Stimulated activated naive CD8-positive, alpha-beta T cell treated with anti-CD3 and anti-CD28 coated beads, Interleukin-15, amount 100 ng/mL, for 72 hours (primary cell): ENCODE data around the gene CASKIN1.
"Not testable (repeated sequence)": the region's sequence is repeated elsewhere in the genome, so short reads cannot be mapped to it uniquely, and the experiment has no call there.

Experiments used
- ATAC-seq: fragments of 150-1000 bp; cut with Tn5 transposase; 2 replicates; pipeline ENCODE4 v1.10.0; 2021; ENCODE audit warnings: mild to moderate bottlenecking, moderate library complexity
- DNase-seq, 2 donors: peaks; one replicate each; pipeline ENCODE4 v3.0.0; 2021 to 2022
- H3K27ac Mint-ChIP-seq, 2 donors: one replicate each; pipeline ENCODE4 v1.8.0; 2022; ENCODE audit warnings: mild to moderate bottlenecking in 2 of 2, mixed read lengths in 2 of 2, moderate library complexity in 2 of 2
- H3K27me3 Mint-ChIP-seq: one replicate; pipeline ENCODE4 v1.8.0; 2022; ENCODE audit warnings: mixed read lengths
- H3K4me1 Mint-ChIP-seq: one replicate; pipeline ENCODE4 v1.8.0; 2022; ENCODE audit warnings: mild to moderate bottlenecking, mixed read lengths
- H3K4me3 Mint-ChIP-seq, 2 donors: one replicate each; pipeline ENCODE4 v1.8.0; 2022; ENCODE audit warnings: mild to moderate bottlenecking in 2 of 2, mixed read lengths in 2 of 2, moderate library complexity in 1 of 2
- H3K9me3 Mint-ChIP-seq, 2 donors: one replicate each; pipeline ENCODE4 v1.8.0; 2022; ENCODE audit warnings: mixed read lengths in 2 of 2

The CASKIN1 gene

DNA sequence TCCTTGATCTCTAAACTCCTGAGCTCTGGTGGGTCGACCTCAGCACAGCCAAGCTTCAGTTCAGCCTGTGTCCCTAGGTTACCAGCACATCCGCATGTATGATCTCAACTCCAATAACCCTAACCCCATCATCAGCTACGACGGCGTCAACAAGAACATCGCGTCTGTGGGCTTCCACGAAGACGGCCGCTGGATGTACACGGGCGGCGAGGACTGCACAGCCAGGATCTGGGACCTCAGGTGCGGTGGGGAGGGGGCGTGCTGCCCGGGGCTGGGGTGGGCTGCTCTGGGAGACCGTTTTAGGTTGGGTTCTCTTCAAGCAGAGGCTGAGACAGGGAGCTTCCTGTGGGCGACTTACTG, 10.0 kb upstream of the CASKIN1 start:
- Mint-ChIP-seq H3K27me3 (no peaks in the 10 kb centered on the region), H3K27ac (peak overlapping the region; percentile 77 to 85), H3K9me3 (no peaks in the 10 kb centered on the region), H3K4me1 (peaks cover 43% of the 10 kb centered on the region), H3K4me3 (peak overlapping the region; percentile 86 to 90)
- ATAC-seq (no peak), DNase-seq (no peak)

DNA sequence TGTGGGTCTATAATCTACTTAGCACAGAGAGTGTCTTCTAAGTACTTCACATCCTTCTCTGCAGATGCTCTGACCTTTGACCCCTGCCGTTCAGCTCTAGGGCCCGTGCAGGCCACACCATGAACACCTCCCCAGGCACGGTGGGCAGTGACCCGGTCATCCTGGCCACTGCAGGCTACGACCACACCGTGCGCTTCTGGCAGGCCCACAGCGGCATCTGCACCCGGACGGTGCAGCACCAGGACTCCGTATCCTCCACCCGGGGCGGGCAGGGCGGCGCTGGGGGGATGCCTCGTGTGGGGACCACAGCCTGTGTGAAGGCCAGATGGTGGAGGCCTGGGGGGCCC, 9.5 kb upstream of the CASKIN1 start:
- Mint-ChIP-seq H3K27ac (peak overlapping the region; percentile 89 to 94), H3K27me3 (no peaks in the 10 kb centered on the region), H3K4me3 (peak overlapping the region; percentile 86 to 90), H3K9me3 (no peaks in the 10 kb centered on the region), H3K4me1 (peaks cover 41% of the 10 kb centered on the region)
- DNase-seq (no peak), ATAC-seq (peak; percentile 35)

DNA sequence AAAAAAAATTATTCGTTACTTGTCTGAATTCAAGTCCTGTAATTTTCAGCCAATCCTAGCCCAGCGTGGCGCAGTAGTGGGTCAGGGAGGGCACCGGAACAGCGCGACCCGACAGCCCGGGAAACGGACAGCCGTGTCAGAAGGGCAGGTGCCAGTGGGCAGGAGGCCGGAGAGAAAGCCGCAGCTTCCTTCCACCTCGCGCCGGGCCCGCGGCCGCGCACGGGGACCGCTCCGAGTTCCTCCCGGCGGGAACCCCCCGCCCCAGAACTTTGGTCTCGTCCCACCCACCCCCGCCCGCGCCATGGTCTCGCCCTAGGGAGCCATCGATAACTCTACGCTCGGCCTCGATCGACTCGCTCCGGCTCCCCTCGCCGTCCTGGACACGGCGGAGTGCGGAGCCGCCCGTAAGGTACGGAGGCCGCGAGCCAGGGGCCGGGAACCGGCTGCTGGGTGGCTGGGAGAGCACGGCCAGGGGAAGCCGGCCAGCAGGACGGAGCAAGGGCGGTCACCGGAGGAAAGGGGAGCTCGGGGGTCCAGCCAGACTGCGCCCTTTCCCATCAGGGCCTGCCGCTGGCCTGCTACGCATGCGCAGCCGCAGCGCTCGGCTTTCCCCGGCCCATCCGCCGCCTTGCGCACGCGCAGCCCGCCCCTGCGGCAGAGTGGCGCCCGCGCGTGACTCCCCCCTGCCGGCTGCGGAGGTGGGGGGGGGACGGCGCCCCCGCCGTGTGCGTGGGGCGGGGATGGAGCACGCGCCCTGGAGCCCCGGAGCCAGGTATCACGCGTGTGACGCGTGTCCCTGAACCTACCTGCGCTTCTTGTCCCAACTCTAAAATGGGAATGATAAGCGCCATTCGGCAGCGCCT, 8.9 kb upstream of the CASKIN1 start, which contains the start of gene MLST8:
Gene MLST8 (plus strand): TSS at position 351 of the 863 bp plus-strand sequence. CDS start 632 bp downstream, outside the sequence.
- Mint-ChIP-seq H3K27ac (peak within 1 kb of the TSS; percentile 95 to 97), H3K4me1 (peaks cover 41% of the 10 kb centered on the region), H3K27me3 (peaks cover 4% of the 10 kb centered on the region), H3K9me3 (no peaks in the 10 kb centered on the region), H3K4me3 (peak within 1 kb of the TSS; percentile 86 to 90)
- DNase-seq (peak; percentile 90 to 93), ATAC-seq (peak; percentile 85)

DNA sequence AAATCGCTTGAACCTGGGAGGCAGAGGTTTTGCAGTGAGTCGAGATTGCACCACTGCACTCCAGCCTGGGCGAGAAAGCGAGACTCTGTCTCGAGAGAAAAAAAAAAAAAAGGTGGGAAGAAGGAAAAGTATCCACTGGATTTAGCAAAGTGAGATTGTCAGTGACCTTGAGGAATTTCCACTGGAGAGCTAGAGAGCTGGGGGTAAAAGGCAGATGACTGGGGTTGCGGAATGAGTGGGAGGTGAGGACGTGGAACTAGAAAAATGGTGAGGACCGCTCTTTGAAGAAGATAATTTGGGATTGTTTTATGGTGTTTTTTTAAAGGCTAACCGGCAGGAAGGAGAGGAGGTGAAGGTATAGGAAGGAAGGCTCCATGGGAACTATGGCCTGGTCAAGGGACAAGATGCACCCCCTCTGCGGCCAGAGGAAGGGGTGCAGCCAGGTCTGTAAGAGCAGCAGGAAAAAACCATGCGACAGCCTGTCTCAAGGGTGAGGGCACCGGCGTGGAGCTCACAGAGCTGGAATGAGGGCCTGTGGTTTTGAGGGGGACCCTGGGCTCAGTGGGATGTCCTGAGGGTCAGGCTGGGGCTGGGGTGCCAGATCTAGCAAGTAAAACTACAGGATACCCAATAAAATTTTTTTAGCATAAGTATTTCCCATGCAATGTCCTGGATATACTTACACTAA, 8.2 kb upstream of the CASKIN1 start:
- no peak for DNase-seq
- peak; percentile 3 for ATAC-seq

DNA sequence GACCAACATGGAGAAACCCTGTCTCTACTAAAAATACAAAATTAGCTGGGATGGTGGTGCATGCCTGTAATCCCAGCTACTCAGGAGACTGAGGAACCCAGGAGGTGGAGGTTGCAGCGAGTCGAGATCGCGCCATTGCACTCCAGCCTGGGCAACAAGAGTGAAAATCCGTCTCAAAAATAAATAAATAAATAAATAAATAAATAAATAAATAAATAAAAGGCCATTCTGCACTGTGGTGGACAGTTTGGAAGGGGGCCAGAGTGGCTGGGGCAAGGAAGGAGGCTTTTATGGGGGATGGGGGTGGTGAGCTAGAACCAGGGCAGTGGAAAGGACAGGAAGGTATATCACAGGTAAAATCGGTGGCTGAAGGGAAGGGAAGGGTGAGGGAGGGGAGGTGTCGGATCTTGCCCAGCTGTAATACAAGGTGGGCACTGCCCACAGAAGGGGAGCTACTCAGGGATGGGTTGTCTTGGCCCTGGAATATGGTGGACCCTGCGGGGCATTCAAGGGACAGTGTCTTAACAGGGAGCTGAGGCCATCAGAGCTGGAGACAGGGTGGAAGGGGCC, 6.8 kb upstream of the CASKIN1 start:
- peaks cover 36% of the 10 kb centered on the region for H3K4me1 Mint-ChIP-seq
- not testable (repeated sequence) for DNase-seq, H3K27ac Mint-ChIP-seq, H3K9me3 Mint-ChIP-seq, ATAC-seq
- peaks cover 21% of the 10 kb centered on the region for H3K27me3 Mint-ChIP-seq
- H3K4me3 Mint-ChIP-seq = peak overlapping the region in 1 of 2 donors; percentile 35

More for the DNA sequence above, 8.2 kb upstream of the CASKIN1 start:
- Mint-ChIP-seq H3K4me1 (peaks cover 41% of the 10 kb centered on the region), H3K27ac (peak overlapping the region; percentile 45 to 95), H3K9me3 (no peaks in the 10 kb centered on the region), H3K4me3 (peak overlapping the region; percentile 73 to 86), H3K27me3 (peaks cover 11% of the 10 kb centered on the region)

DNA sequence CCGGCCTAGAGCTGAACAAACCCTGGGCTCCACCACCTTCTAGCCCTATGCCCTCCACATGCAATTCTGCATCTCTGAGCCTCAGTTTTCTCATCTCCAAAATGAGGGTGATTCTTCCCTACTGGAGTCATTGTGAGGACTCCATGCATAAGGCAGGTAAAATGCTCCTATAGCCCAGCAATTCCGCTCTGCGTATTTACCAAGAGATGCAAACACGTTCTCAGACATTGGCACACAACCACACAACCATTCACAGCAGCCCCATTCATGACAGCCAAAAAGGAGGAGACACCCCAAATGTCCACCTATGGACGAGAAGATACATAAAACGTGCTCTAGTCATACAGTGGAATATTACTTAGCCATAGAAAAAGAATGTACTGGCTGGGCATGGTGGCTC, 3.9 kb upstream of the CASKIN1 start:
- Mint-ChIP-seq H3K4me3 (no peak overlapping the region), H3K27me3 (peaks cover 43% of the 10 kb centered on the region), H3K27ac (no peak overlapping the region), H3K4me1 (peaks cover 18% of the 10 kb centered on the region), H3K9me3 (no peaks in the 10 kb centered on the region)
- ATAC-seq (no peak), DNase-seq (no peak)

DNA sequence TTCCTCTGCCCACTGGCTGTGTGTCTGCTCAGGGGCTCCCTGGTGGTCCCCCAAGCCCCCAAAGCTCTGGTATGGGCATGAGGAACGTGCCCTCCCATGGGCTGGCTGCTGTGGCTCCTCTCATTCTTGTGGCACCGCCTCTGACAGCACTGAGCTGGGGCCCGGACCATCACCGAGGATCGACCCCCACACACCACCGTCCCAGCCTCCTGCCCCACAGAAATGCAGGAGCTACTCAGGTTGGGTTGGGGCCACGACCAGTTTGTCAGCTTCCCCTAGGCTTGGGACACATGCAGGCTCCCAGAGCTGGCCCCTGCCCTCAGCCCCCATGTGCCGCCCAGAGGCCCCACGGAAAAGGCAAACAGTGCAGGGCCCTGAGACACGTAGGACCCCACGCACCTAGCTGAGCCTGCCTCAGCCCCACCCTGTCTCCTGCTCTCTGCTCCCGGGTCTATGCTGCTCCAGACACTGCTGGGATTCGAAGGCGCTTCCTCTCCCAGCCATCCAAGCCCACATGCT, 3.3 kb upstream of the CASKIN1 start:
- Mint-ChIP-seq H3K4me3 (no peak overlapping the region), H3K4me1 (peaks cover 23% of the 10 kb centered on the region), H3K9me3 (no peaks in the 10 kb centered on the region), H3K27ac (no peak overlapping the region), H3K27me3 (peaks cover 49% of the 10 kb centered on the region)
- DNase-seq (no peak), ATAC-seq (no peak)

DNA sequence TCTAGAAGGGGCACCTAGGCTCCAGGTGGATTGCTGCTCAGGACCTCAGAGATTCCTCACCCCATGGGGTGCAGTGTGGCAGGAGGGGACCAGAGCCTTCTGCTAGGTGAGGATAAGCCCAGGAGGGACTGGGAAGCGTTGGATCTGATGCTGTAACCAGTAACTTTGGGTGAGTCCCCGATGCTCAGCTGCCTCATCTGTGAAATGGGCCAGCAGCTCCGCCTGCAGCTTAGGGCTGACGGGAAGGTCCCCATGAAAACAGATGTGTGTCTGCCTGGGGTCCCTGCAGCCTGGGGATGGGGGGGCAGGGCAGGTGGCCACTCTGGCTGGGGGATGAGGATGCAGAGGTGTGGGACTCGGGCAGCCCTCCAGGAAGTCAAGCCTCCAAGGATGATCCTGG, 2.7 kb upstream of the CASKIN1 start:
- no peaks in the 10 kb centered on the region for H3K9me3 Mint-ChIP-seq
- H3K27me3 Mint-ChIP-seq = peaks cover 55% of the 10 kb centered on the region
- H3K4me1 Mint-ChIP-seq = peaks cover 19% of the 10 kb centered on the region
- no peak overlapping the region for H3K27ac Mint-ChIP-seq
- H3K4me3 Mint-ChIP-seq = no peak overlapping the region
- DNase-seq (no peak), ATAC-seq (no peak)

DNA sequence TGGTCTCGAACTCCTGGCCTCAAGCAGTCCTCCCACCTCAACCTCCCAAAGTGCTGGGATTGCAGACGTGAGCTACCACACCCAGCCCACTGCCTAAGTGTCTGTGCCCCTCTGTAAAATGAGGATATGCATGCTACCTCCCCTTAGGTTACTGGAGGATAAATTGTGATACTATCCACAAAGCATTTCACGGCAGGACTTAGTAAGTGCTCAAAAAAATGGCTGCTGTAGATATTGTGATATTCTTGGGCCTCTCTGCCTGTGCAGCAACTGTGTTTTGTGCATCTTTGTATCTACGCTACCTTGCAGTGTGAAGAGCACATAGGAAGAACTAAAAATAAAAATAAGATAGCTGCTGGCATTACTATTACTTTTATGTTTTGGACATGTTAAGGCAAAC, 1.9 kb upstream of the CASKIN1 start:
- DNase-seq = no peak
- no peak overlapping the region for H3K4me3 Mint-ChIP-seq
- no peak for ATAC-seq
- H3K4me1 Mint-ChIP-seq = peaks cover 13% of the 10 kb centered on the region
- peaks cover 55% of the 10 kb centered on the region for H3K27me3 Mint-ChIP-seq
- H3K9me3 Mint-ChIP-seq = no peaks in the 10 kb centered on the region
- no peak overlapping the region for H3K27ac Mint-ChIP-seq

DNA sequence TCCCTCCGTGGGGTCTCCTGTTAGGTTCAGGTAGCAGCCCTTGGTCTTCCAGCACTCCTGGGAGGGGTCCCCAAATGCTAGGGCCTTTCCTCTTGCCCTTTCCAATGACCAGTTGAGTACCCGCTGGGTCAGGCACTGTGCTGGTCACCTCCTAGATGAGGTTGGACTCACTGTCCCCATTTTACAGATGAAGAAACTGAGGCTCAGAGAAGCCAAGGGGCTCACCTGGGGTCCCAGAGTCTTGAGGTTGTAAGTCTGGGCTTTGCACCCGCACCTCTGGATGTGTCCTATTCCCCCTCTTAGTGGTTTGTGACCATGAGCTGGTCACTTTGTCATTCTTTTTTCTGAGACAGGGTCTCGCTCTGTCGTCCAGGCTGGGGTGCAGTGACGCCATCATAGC, 1.4 kb upstream of the CASKIN1 start:
- H3K27ac Mint-ChIP-seq = no peak overlapping the region
- ATAC-seq (no peak), DNase-seq (no peak)
- peaks cover 13% of the 10 kb centered on the region for H3K4me1 Mint-ChIP-seq
- no peaks in the 10 kb centered on the region for H3K9me3 Mint-ChIP-seq
- H3K27me3 Mint-ChIP-seq = peaks cover 55% of the 10 kb centered on the region
- H3K4me3 Mint-ChIP-seq = peak overlapping the region in 1 of 2 donors; percentile 83

DNA sequence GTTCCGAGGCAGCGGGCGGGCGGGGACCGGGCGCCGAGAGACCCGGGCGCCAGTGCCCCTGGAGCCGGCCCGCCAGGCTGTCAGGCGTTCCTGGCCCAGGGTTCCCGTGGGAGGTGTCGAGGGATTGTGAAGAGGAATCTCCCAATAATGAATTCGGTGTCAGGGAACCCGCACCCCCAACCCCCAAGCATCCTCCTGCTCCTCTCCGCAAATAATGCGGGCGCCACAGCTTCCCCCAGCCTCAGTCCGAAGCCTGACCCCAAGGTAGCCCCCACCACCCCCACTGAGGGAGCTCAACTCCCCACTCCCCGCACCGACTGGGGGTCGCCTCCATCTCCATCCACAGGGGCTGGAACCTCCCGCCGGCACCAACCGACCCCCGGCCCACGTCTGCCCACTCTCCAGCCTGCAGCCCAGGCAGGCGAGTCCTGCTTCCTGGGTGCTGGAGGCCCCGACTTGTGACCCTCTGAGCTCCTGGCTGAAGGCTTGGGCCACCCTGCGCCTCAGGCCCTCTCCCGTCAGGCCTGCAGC, 641 bp upstream of the CASKIN1 start:
- DNase-seq (no peak), ATAC-seq (no peak)
- Mint-ChIP-seq H3K27ac (no peak overlapping the region), H3K4me3 (peak overlapping the region; percentile 50 to 83), H3K9me3 (no peaks in the 10 kb centered on the region), H3K27me3 (peaks cover 55% of the 10 kb centered on the region), H3K4me1 (peaks cover 13% of the 10 kb centered on the region)

DNA sequence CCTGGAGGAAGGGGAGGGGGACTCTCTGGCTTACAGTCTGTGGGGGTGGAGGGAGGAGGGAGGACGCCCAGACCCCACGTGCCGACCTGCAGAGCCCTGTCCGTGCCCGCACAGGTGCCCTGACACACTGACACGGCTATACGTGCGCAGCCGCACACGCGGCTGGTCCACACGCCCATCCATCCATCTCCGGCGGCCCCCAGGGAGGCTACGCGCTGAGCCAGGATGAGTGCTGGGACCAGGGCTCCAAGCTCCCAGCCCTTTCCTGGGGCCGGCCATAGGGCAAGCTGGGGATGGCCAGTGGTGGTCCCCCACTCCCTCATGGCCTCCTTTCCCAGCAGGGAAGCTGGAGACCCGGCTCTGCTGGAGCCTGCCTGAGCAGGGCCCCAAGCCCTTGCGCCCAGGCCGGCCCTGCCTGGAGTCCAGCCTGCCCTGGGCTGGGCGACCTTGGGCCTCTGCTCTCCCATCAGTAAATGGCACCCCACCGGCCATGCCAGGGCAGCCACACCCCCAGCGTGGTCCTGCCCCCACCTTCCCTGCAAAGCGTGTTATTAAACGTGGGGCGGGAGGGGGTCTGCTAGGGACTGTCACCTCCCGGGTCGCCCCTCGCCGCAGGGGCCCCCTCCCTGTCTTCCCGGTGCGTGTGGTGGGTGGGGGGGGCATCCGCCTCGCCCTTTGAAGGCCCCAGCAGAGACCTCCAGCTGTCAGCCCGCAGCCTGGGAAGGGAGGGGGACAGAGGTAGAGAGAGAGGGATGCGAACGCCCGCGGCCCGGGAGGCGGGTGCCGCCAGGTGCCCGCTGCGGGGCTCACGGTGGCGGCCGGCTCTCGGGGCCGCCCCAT, 863 bp downstream of the CASKIN1 start:
- Mint-ChIP-seq H3K9me3 (no peaks in the 10 kb centered on the region), H3K4me3 (peak overlapping the region; percentile 29 to 78), H3K4me1 (peaks cover 13% of the 10 kb centered on the region), H3K27me3 (peaks cover 53% of the 10 kb centered on the region), H3K27ac (no peak overlapping the region)
- no peak for DNase-seq
- peak; percentile 39 for ATAC-seq

DNA sequence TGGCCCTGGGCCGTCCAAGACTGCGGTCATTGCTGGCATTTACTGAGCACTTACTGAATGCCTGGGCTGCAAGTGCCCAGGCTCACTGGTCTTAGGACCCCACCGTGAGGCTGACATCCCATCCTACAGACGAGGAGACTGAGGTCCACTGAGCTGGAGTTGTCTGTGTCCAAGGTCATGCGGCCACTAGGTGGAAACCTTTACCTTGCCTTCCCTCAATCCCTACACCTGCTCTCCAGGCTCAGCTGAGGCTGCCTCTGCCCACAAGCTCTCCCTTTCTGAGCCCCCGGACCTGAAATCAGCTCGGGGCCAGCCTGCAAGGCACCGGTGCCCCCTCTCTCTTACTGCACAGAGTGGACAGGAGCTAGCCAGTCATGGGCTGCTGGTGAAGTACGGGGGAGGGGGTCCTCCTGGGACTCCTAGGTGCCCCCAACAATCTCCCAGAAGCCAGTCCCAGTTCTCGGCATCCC, 1.5 kb downstream of the CASKIN1 start:
- ATAC-seq (peak; percentile 78), DNase-seq (peak; percentile 54 to 65)
- H3K27ac Mint-ChIP-seq = no peak overlapping the region
- H3K9me3 Mint-ChIP-seq = no peaks in the 10 kb centered on the region
- peaks cover 47% of the 10 kb centered on the region for H3K27me3 Mint-ChIP-seq
- peaks cover 13% of the 10 kb centered on the region for H3K4me1 Mint-ChIP-seq
- H3K4me3 Mint-ChIP-seq = peak overlapping the region in 1 of 2 donors; percentile 78

DNA sequence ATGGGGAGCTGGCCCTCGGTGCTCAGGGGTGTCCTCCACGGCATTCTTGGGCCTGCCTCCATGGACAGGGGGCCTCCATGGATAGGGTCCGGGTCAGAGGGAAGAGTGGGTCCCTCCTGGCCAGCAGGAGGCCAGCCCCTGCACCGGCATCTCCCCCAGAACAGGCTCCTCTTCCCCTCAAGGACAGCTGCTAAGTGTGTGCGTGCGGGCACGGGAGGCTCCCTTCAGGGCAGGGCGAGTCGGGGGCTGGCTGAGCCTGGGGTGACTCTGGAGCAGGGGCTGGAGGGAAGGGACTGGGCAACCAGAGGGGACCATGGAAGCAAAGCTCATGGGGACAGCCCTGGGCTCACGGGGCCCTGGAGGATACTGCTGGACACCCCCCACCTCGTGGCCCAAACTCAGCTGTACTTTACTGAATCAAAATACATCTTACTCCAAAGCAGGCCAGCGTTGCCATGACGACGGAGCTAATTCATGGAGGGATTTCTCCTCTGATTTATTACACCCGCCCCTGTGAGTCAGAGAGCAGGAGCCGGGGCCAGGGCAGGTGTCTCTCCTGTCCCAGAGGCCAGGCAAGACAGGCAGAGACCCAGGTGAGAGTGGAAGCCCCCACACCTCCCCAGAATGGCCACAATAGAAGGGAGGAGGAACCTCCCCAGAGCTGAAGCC, 2.1 kb downstream of the CASKIN1 start:
- no peak for ATAC-seq
- H3K27ac Mint-ChIP-seq = no peak overlapping the region
- peaks cover 13% of the 10 kb centered on the region for H3K4me1 Mint-ChIP-seq
- DNase-seq = no peak
- peaks cover 44% of the 10 kb centered on the region for H3K27me3 Mint-ChIP-seq
- H3K9me3 Mint-ChIP-seq = no peaks in the 10 kb centered on the region
- H3K4me3 Mint-ChIP-seq = peak overlapping the region in 1 of 2 donors; percentile 78
